CD4-positive, alpha-beta T cell (primary cell): ENCODE measurements around the gene MAN1C1. TPM values are rescaled to one million over a fixed set of nuclear protein-coding genes. Genes with fewer than 3 reads are reported as not detected.
A peak's percentile ranks its signal among the peaks of the same experiment; 100 is the strongest.

Experiments
- ATAC-seq: fragments of 200-7000 bp; cut with Tn5 transposase; one replicate; pipeline ENCODE4 v1.10.0; 2022; ENCODE audit warnings: mild to moderate bottlenecking; ENCODE audit not compliant: poor library complexity
- CTCF ChIA-PET: fragments of 350-600 bp; sonication (Branson Sonifier 250); formaldehyde crosslinking; loops from one replicate; lab custom pipeline; 2021; ENCODE audit warnings: antibody characterized with exemption, inconsistent platforms; lab: Charles Lee
- POLR2A ChIA-PET: fragments of 350-600 bp; sonication (Branson Sonifier 250); formaldehyde crosslinking; loops from one replicate; lab custom pipeline; 2021; ENCODE audit warnings: antibody characterized with exemption, inconsistent platforms; lab: Charles Lee
- DNase-seq, 14 experiments: peaks; one replicate each; pipeline ENCODE4 v3.0.0-alpha.2; 2013 to 2020; ENCODE audit warnings: mixed read lengths in 2 of 14
- H3K27ac ChIP-seq, 2 donors: one replicate each; pipeline versions ENCODE4 v1.5.1 to v1.7.0; 2013; ENCODE audit warnings: low read length in 2 of 2, low read depth in 1 of 2, mild to moderate bottlenecking in 1 of 2
- H3K27me3 ChIP-seq, 2 experiments: 1 replicate in 1 of 2; 2 replicates in 1 of 2; pipeline versions ENCODE4 v1.6.1 to v1.7.0; 2013; ENCODE audit warnings: low read length in 2 of 2, control low read depth in 1 of 2, mild to moderate bottlenecking in 1 of 2, moderate library complexity in 1 of 2; ENCODE audit not compliant: insufficient read depth in 2 of 2, control insufficient read depth in 1 of 2
- H3K36me3 ChIP-seq: one replicate; pipeline ENCODE4 v1.6.1; 2013; ENCODE audit warnings: low read length, control low read depth; ENCODE audit not compliant: insufficient read depth
- H3K4me1 ChIP-seq: one replicate; pipeline ENCODE4 v1.6.1; 2013; ENCODE audit warnings: low read length, control low read depth; ENCODE audit not compliant: insufficient read depth
- H3K4me3 ChIP-seq: one replicate; pipeline ENCODE4 v1.5.1; 2013; ENCODE audit warnings: mild to moderate bottlenecking, low read length, moderate library complexity
- H3K9me3 ChIP-seq, 2 experiments: 1 replicate in 1 of 2; 2 replicates in 1 of 2; pipeline versions ENCODE4 v1.6.1 to v1.7.0; 2013; ENCODE audit warnings: low read length in 2 of 2, mild to moderate bottlenecking in 2 of 2, control low read depth in 1 of 2, moderate library complexity in 1 of 2; ENCODE audit not compliant: control insufficient read depth in 1 of 2, insufficient read depth in 1 of 2
- H3K27ac Mint-ChIP-seq: one replicate; pipeline ENCODE4 v1.8.0; 2020; ENCODE audit warnings: mixed read lengths
- H3K27me3 Mint-ChIP-seq: one replicate; pipeline ENCODE4 v1.8.0; 2021; ENCODE audit warnings: mixed read lengths
- H3K36me3 Mint-ChIP-seq: one replicate; pipeline ENCODE4 v1.8.0; 2021; ENCODE audit warnings: low read depth, mixed read lengths
- H3K4me1 Mint-ChIP-seq: one replicate; pipeline ENCODE4 v1.8.0; 2021; ENCODE audit warnings: low read depth, mixed read lengths
- H3K4me3 Mint-ChIP-seq: one replicate; pipeline ENCODE4 v1.8.0; 2020; ENCODE audit warnings: mild to moderate bottlenecking, mixed read lengths
- H3K9me3 Mint-ChIP-seq: one replicate; pipeline ENCODE4 v1.8.0; 2020; ENCODE audit warnings: mixed read lengths
- CTCF ChIP-seq: fragments of 200-600 bp; IDR thresholded peaks from one replicate; pipeline ENCODE4 v1.8.0; 2022; ENCODE audit warnings: antibody characterized with exemption, mild to moderate bottlenecking
- intact Hi-C, 2 experiments: fragments of 100-400 bp; cut with DNase I in 1 of 2; cut with micrococcal nuclease in 1 of 2; formaldehyde crosslinking; loops; one replicate each; pipeline versions ENCODE4 v1.15.1 to v1.9.0; 2023 to 2025; cut with DNase I, micrococcal nuclease
- total RNA-seq, 174 experiments: library from RNA in 2 of 174; stranded (reverse) in 2 of 174; gene quantifications; one replicate each; pipeline ENCODE4 v1.2.3 and lab custom pipeline; 2021 to 2026

Gene MAN1C1
- total RNA-seq, 2 experiments from 2014 or later: 44.4 to 46.9 TPM

GRCh38 chr1:25649505-25650288 is 33.1 kb downstream of the MAN1C1 start:
- H3K4me1 Mint-ChIP-seq: peaks cover 72% of the 10 kb centered on the region
- peaks cover 40% of the 10 kb centered on the region for H3K36me3 ChIP-seq
- H3K36me3 Mint-ChIP-seq: peaks cover 71% of the 10 kb centered on the region
- H3K27me3 Mint-ChIP-seq: no peaks in the 10 kb centered on the region
- peaks cover 58% of the 10 kb centered on the region for H3K4me1 ChIP-seq
- CTCF ChIA-PET: no interaction called here
- no peaks in the 10 kb centered on the region for H3K9me3 Mint-ChIP-seq
- no peaks in the 10 kb centered on the region for H3K27me3 ChIP-seq
- H3K4me3 Mint-ChIP-seq: no peak overlapping the region
- no peak overlapping the region for H3K27ac ChIP-seq
- H3K27ac Mint-ChIP-seq: peak overlapping the region; percentile 82
- no peak for TF ChIP-seq CTCF
- POLR2A ChIA-PET: no interaction called here
- intact Hi-C loops: no loop called here
- H3K9me3 ChIP-seq: no peaks in the 10 kb centered on the region
- DNase-seq: peak in 1 of 14 experiments; percentile 27
- no peak for ATAC-seq
- H3K4me3 ChIP-seq: no peak overlapping the region

- no peak overlapping the region for H3K27ac ChIP-seq
- DNase-seq: no peak
- Mint-ChIP-seq H3K36me3 (peaks cover 73% of the 10 kb centered on the region), H3K4me1 (peaks cover 74% of the 10 kb centered on the region), H3K9me3 (no peaks in the 10 kb centered on the region), H3K27me3 (no peaks in the 10 kb centered on the region), H3K4me3 (no peak overlapping the region), H3K27ac (peak overlapping the region; percentile 76)
- no peaks in the 10 kb centered on the region for H3K27me3 ChIP-seq
- no peak overlapping the region for H3K4me3 ChIP-seq
- TF ChIP-seq CTCF: no peak
- peaks cover 53% of the 10 kb centered on the region for H3K4me1 ChIP-seq
- POLR2A ChIA-PET: interaction anchor here (0.8 kb wide), 1 partner anchor 8 kb away, joined by 3 read pairs; no protein-coding TSS in a partner anchor
- CTCF ChIA-PET: interaction anchor here (1.8 kb wide), 1 partner anchor 10 kb away, joined by 5 read pairs; no protein-coding TSS in a partner anchor
- no peak for ATAC-seq
- intact Hi-C loops: no loop called here
- no peaks in the 10 kb centered on the region for H3K9me3 ChIP-seq
- H3K36me3 ChIP-seq: peaks cover 34% of the 10 kb centered on the region
Measured at GRCh38 chr1:25650289-25650576, 33.6 kb downstream of the MAN1C1 start.

- Mint-ChIP-seq H3K36me3 (peaks cover 72% of the 10 kb centered on the region), H3K4me1 (peaks cover 75% of the 10 kb centered on the region), H3K27ac (peak overlapping the region; percentile 76), H3K27me3 (no peaks in the 10 kb centered on the region), H3K9me3 (no peaks in the 10 kb centered on the region), H3K4me3 (no peak overlapping the region)
- ChIA-PET CTCF (interaction anchor here (1.2 to 1.8 kb wide), 3 partner anchors 11 to 32 kb away, joined by 5 to 6 read pairs (median 5); no protein-coding TSS in a partner anchor), POLR2A (interaction anchor here (0.8 kb wide), 1 partner anchor 9 kb away, joined by 3 read pairs; no protein-coding TSS in a partner anchor)
- H3K27me3 ChIP-seq: no peaks in the 10 kb centered on the region
- intact Hi-C loops: no loop called here
- TF ChIP-seq CTCF: no peak
- H3K27ac ChIP-seq: no peak overlapping the region
- H3K36me3 ChIP-seq: peaks cover 29% of the 10 kb centered on the region
- H3K4me1 ChIP-seq: peaks cover 46% of the 10 kb centered on the region
- no peaks in the 10 kb centered on the region for H3K9me3 ChIP-seq
- H3K4me3 ChIP-seq: no peak overlapping the region
- ATAC-seq (no peak), DNase-seq (no peak)
Measured at GRCh38 chr1:25651036-25651640, 34.5 kb downstream of the MAN1C1 start.
